Anterior cingulate cortex (tissue), 58 donors: ENCODE results near the gene ZNF276.
A peak's percentile ranks its signal among the peaks of the same experiment; 100 is the strongest.

Experiments used
- DNase-seq, 58 donors: peaks; one replicate each; lab custom pipeline; 2025; lab: John Stamatoyannopoulos, UW

The ZNF276 gene

DNA sequence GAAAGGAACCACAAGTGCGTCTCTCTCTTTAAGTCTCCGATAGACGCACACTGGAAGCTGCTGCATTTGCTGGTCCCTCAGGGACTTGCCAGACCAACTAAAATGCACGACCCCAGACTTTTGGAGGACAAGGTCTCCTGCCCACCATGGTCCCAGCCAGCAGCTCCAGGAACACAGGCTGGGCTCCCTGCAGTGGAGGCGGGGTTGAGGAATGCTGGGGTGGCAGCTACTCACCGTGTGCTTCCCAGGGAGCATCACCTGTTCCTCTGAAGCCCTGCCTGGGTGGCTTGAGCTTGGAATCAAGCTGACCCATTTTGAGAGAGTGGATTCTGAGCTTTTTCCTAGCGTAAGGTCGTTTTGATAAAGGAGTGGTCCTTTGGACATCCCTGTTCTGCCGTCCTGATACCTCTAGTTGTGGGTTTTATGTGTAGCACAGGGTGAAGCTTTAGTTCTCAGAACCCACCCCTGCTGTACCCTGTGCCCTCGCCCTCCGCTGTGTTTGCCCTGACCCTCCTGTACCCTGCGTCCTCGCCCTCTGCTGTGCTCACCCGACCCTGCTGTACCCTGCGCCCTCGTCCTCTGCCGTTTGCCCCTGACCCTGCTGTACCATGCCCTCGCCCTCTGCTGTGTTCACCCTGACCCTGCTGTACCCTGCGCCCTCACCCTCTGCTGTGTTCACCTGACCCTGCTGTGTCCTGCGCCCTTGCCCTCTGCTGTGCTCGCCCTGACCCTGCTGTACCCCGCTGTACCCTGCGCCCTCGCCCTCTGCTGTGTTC lies 11.0 kb downstream of the ZNF276 start:
- no peak for DNase-seq

DNA sequence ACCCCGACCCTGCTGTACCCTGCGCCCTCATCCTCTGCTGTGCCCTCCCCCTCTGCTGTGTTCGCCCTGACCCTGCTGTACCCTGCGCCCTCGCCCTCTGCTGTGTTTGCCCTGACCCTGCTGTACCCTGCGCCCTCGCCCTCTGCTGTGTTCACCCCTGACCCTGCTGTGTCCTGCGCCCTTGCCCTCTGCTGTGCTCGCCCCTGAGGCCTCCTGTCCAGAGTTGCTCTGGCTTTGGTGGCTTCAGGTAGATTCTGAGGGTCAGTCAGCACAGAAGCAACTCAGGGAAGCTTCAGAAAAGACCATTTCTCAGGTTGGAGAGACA lies 11.5 kb downstream of the ZNF276 start:
- no peak for DNase-seq

DNA sequence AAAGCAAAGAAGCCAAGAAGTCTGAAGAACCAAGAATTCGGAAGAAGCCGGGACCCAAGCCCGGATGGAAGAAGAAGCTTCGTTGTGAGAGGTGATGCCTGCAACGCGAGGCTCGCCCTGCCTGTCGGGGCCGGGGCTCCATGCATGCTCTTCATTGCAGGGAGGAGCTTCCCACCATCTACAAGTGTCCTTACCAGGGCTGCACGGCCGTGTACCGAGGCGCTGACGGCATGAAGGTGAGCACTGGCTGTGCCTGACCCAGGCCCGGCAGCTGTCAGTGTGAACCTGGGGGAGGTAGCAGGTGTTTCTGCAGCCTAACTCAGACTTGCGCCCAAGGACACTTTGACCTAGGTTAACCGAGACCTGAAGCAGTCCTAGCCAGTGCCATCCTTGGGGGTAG lies 12.0 kb downstream of the ZNF276 start:
- no peak for DNase-seq

DNA sequence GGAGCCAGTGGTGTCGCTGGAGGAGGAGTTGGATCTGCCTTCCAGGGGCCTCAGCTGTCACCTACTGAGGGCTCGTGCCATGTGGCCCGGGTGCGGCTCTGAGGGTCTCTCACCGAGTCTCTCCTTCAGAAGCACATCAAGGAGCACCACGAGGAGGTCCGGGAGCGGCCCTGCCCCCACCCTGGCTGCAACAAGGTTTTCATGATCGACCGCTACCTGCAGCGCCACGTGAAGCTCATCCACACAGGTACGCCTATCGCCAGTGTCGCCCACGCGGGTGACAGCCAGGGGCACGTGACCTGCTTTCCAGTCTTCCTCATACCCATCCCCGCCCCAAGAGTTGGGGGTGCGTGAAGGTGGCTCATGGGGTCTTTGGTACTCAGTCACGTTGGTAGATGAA lies 12.5 kb downstream of the ZNF276 start:
- no peak for DNase-seq

DNA sequence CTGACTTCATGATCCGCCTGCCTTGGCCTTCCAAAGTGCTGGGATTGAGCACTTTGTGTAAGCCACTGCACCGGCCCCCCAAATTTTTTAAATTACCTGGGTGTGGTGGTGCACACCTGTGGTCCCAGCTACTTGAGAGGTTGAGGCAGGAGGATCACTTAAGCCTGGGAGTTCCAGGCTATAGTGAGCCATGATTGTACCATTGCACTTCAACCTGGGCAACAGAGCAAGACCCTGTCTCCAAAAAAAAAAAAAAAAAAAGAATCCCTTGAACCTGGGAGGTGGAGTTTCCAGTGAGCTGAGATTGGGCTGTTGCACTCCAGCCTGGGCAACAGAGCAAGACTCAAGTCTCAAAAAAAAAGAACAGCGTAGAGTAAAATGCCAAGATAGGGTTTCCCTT lies 15.2 kb downstream of the ZNF276 start:
- DNase-seq = no peak

DNA sequence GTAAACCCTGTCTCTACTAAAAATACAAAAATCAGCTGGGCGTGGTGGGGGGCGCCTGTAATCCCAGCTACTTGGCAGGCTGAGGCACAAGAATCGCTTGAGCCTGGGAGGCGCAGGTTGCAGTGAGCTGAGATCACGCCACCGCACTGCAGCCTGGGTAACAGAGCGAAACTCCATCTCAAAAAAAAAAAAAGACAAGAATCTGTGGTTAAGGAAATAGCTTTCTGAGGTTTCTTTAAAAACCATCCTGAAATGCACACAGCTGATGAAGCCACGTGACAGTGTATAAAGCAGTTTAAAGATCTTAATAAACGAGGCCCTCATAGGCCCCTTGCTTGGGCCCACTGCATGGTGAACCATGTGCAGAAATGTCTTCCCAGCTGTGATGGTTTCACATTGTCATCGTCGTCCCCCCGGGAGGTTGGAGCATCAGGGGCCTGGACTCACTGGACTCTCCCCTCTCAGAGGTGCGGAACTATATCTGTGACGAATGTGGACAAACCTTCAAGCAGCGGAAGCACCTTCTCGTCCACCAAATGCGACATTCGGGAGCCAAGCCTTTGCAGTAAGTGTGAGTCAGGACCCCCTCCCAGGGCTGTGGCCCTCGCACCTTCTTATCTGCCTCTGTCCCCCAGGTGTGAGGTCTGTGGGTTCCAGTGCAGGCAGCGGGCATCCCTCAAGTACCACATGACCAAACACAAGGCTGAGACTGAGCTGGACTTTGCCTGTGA lies 16.2 kb downstream of the ZNF276 start:
- DNase-seq = no peak

DNA sequence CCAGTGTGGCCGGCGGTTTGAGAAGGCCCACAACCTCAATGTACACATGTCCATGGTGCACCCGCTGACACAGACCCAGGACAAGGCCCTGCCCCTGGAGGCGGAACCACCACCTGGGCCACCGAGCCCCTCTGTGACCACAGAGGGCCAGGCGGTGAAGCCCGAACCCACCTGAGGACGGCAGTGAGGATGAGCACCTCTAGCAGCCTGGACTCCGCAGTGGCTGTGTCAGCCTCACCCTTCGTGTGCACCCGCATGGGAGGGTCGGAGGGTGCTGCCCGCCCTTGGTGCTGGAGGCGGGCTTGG lies 16.7 kb downstream of the ZNF276 start:
- no peak for DNase-seq

DNA sequence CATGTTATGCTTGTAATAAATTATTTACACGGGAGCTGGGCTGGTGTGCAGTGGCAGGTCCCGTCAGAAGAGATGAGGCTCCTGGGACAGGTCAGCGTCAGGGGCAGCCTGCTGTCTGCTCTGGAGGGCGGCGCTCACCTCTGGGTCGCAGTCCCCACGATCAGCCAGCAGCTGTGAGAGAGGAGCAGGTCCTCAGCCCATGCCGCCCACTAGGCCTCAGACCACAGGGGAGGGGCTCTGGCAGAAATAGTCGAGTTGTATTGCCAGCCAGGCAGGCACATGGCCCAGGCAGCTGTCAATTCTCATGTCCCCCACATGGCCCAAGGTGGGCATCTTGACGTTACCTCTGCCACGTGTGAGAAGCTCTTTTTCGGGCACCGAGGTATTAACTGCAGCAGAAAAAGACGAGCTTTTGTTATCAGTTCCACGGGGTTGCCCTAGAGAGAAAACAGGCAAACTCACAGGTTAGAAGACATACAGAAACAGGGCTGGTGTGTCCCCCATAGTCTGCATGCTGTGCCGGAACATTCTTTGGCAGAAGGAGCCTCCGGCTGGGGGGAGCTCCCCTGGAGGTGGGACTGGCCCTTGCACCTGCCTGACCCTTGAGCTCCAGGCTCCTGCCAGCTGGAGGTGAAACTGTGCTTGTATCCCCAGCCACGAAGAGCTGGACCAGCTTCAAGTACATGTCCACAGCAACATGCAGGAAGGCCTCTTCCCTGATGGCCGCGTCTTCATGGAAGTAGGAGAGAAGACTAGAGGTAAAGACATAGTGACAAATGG lies 17.4 kb downstream of the ZNF276 start:
- no peak for DNase-seq

DNA sequence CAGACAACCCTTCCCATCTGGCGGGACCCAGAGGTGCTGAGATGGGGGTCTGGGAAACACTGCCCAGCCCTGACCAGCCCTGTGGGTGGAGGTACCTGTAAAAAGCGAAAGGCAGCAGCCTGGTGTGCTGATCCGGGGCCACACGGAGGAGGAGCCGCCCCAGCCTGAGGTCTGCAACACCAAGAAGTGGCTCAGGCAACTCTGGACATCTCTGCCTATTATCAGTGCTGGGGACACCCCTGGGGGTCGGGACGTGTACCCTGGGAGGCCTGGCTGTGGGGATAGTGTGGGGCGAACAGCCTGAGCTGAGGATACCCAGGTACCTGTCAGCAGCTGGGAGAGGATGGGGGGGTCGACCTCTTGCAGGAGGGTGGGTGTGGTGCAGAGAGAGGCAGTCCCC lies 18.0 kb downstream of the ZNF276 start:
- DNase-seq = no peak

DNA sequence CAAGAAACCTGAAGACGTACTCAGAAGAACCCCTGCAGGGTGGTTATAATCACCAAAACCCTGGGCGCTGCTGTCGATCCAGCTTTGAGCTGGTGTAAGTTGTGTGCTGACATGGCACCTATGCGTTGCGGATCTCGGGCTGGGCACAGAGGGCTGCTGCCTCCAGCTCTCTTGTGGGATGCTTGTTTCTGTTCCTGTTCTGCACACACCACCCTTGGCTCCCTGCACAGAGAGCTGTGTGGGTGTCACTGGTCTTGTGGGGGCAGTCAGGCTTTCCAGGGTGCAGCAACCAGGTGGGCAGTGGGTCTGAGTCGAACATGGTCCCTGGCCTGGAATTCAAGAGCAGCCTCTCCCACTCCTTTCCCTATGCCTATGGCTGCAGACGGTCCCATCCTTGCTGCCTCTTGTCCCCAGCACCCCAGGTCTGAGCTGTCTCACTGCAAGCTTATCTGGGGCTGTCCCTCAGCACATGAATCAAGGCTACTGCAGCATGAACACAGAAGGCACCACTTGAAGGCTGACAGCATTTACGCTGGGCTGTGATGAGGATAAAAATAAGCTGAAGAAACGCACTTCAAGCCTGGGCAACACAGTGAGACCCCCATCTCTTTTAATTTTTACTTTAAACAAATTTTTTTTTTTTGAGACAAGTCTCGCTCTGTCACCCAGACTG lies 20.1 kb downstream of the ZNF276 start:
- peak in 1 of 58 donors; percentile 5 for DNase-seq

DNA sequence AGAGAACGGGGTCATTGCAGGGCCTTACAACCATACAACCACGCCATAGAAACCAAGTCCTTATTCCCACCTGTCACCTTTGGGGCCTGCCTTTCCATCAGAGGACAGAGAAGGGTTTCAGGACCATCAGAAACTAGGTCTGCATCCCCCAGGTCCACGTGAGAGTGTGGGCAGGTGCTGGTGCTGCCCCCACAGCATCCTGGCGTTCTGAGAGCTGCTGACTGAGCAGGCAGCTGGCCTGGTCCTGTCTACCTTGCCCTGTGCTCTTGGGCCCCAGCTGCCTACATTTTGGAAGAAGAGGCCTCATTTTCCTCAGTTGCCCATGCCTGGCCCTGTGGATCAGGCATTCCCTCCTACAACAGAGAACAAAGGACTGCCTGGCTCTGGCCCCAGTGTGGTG lies 21.6 kb downstream of the ZNF276 start:
- DNase-seq = peak in 1 of 58 donors; percentile 22

DNA sequence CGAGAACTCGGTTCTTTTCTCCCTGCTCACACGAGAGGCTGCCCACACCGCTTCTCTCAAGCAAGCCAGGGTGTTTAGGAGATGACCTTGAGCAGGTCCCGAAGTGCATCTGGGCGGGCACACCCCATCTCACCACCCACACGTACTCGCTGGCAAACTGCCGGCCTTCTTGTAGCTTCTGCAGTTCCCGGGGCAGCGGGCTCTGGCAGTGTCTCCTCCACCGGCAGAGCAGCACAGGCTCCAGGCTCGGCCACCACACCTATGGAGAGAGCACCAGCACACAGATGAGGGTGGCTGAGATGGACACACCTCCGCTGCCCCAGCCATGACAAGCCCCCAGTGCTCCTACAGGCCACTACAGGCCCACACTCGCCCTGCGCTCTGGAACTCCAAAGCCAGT lies 23.5 kb downstream of the ZNF276 start:
- DNase-seq = no peak

DNA sequence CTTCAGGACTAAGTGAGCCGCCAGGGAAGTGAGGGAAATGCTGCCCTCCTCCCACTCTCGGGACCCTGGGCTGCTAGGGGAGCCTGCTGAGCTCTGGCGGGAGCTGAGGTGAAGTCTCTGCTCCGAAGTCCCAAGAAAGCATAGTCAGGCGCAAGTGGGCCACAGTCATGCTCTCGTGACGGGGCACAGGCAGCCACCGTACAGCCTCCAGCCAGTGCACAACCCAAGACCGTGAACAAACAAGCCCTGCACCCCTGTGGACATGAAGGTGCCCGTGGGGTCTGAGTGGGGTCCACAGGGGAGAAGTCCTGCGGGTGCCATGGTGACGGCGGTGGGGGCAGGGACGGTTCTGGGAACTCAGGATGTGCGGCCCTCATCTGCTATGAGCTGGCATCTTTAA lies 24.7 kb downstream of the ZNF276 start:
- no peak for DNase-seq

DNA sequence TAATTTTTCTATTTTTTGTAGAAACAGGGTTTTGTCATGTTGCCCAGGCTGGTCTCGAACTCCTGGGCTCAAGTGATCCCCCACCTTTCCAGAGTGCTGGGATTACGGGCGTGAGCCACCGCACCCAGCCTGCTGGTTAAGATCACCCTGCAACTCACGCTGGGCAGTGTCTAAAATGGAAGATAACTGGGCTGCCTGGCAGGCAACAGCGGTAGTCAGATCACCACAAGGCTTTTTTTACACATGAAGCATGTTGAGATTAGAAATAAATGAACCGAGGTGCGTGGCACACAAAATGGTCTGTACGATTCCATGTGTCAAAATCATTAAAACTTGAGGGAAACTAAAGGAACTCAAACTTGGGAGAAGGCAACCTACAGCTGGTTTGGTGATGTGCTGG lies 26.7 kb downstream of the ZNF276 start:
- DNase-seq = no peak

DNA sequence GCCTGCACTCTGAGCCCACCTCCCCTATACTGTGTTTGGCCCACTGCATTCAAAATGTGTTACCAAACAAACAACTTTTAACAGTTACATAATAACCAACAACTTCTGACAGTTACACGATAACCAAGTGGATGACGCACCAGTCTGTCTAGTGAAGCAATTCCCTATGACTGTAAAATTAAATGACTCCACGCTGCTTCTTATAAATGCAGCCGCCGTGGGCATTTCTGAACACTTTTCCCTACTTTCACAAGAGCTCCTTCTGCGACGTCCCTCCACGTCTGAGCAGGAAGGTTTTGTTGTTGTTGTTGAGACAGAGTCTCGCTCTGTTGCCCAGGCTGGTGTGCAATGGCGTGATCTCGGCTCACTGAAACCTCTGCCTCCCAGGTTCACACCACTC lies 27.6 kb downstream of the ZNF276 start:
- DNase-seq = no peak

DNA sequence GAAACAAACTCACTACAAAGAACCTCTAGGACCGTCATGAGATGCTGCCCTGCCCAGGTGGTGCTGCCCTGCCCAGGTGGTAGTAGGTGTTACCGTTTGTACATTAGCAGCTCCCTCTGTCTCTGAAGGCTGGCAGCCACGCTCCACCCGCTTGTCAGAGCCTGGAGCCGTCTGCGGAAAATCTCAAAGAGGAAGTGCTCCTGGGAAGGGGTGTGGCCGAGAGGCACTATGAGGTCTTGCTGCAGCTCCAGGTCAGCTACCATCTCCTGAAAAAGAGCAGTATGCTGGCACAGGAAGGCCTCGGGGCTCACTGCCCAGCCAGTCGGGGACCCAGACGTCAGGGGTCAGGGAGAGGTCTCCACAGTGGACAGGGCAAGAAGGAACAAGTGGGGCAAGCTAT lies 28.3 kb downstream of the ZNF276 start:
- DNase-seq = peak in 3 of 58 donors; percentile 10 to 16 (median 14)

DNA sequence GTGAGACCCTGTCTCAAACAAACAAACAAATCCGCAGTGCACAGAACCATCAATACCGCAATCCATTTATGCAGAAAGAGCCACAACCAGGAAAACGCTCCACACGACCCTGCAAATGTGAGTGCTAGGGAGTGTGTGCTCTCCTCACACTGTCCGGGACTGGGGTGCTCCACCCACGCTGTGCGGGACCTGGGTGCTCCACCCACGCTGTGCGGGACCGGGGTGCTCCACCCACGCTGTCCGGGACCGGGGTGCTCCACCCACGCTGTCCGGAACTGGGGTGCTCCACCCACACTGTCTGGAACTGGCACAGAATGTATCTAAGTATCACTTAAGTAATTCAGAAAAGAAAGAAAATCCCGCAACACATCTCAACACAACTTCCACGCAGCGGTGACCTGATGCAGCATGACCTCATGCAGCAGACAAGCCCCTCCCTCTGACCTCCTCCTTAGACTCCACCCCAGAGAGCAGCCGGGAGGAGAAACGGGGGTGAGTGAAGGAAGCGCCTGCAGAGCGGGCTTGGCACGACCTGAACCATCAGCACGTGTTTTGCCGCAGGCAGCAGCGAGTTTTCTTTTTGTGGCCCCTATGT lies 38.5 kb downstream of the ZNF276 start:
- DNase-seq = no peak

DNA sequence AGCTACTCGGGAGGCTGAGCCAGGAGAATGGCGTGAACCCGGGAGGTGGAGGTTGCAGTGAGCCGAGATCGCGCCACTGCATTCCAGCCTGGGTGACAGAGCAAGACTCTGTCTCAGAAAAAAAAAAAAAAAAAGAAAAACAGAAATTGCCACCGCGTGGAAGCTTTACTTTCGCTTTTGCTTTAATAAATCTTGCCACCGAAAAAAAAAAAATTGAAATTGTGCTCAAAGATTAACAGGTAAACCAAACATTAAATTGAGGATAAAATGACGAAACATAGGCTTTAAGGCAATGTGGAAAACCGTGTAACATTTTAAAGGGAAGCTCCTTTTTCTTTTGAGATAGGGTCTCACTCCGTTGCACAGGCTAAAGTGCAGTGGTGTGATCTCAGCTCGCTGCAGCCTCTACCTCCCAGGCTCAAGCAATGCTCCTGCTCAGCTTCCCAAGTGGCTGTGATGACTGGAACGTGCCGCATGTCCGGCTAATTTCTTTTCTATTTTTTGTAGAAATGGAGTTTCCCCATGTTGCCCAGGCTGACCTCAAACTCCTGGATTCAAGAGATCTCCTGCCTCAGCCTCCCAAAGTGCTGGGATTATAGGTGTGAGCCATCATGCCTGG lies 40.1 kb downstream of the ZNF276 start:
- no peak for DNase-seq

DNA sequence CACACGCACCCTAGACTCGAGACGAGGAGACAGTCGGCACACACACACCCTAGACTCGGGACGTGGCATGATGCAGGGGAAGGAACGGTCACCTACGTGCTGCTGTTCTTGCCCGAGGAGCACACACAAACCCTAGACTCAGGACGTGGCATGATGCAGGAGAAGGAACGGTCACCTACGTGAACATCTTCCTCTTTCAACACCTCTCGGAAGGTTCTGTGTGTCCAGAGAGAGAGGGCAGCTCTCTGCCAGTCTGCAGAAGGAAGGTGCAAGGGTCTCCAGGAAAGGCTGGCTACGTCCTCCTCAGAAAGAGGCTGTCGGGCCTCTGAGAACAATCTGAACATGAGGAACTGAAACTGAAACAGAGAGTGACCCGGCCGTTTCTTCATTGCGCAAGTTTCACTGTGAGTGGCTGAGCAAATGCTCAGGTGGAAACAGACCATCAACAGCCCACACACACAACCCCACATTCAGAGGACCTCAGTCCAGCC lies 43.4 kb downstream of the ZNF276 start:
- peak in 9 of 58 donors; percentile 7 to 34 (median 24) for DNase-seq

DNA sequence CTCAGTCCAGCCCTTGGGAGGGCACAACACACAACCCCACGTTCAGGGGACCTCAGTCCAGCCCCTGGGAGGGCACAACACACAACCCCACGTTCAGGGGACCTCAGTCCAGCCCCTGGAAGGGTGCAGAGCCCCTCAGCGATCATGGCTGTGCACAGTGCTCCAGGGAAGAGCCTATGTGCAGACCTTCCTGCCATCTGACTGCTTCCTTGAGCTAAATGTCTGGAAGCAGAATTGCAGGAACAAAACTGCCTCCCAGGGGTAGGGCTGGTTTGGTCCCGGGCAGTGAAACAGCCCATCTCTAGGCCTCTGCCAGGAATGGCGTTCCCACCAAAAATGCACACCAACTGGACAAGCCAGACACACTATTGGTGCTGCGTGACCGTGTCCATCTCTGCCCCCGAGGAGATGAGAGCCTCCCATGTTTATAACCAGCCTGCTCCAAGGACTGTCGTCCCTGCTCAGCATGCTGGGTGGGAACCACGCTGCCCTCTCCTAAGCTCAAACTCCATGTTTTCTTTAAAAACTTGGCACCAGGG lies 44.0 kb downstream of the ZNF276 start:
- no peak for DNase-seq
